Fibroblast of skin of left quadriceps (primary cell): ENCODE results near the gene BGLAP.

Experiments used
- DNase-seq, 2 experiments: peaks; one replicate each; pipeline ENCODE4 v3.0.0-alpha.2; 2013; ENCODE audit warnings: low read depth in 2 of 2

BGLAP gene

DNA sequence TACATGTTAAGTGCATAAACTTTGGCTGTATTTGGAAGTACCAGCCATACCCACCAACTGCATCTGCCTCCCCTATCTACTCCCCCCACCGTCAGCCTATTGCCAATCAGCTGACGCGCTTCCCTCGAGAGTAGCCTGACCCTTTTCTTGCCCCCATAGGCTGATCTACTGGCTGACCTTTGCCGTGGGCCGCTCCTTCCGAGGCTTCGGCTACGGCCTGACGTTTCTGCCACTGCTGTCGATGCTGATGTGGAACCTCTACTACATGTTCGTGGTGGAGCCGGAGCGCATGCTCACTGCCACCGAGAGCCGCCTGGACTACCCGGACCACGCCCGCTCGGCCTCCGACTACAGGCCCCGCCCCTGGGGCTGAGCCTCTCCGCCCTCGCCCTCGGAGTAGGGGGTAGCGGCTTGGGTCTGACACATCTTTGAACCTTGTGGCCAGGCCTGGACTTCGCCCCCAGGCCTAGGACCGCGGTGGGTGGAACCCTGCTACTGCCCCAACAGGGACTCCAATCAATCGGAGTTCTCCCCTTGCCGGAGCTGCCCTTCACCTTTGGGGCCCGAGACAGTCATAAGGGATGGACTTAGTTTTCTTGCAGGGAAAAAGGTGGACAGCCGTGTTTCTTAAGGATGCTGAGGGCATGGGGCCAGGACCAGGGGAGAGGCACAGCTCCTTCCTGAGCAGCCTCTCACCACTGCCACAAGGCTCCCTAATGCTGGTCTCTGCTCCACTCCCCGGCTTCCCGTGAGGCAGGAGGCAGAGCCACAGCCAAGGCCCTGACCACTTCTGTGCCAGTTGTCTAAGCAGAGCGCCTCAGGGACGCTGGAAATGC is 49.5 kb downstream of the BGLAP start:
- DNase-seq, result peak; percentile 28 to 29
